Mesenteric fat pad (tissue), 1 donor: Measurements from ENCODE around the gene ZW10. TPM values are rescaled to one million over a fixed set of nuclear protein-coding genes. Genes with fewer than 3 reads are reported as not detected.

Experiments used
- DNase-seq: peaks from one replicate; pipeline ENCODE4 v3.0.0-alpha.2; 2020; ENCODE audit warnings: low spot score
- total RNA-seq: library from RNA; stranded (reverse); fragmentation: NEBNext Ultra II Directional; extraction: Animal tissue kit (Norgen Biotek cat#: 25700); gene quantifications from one replicate; pipeline ENCODE4 v1.2.1, GENCODE V29; 2021
- donor health status: DM: yes; HTN: yes; CAD: no.

ZW10 gene
- total RNA-seq, 1 donor from 2014 or later: 13.5 TPM

DNA sequence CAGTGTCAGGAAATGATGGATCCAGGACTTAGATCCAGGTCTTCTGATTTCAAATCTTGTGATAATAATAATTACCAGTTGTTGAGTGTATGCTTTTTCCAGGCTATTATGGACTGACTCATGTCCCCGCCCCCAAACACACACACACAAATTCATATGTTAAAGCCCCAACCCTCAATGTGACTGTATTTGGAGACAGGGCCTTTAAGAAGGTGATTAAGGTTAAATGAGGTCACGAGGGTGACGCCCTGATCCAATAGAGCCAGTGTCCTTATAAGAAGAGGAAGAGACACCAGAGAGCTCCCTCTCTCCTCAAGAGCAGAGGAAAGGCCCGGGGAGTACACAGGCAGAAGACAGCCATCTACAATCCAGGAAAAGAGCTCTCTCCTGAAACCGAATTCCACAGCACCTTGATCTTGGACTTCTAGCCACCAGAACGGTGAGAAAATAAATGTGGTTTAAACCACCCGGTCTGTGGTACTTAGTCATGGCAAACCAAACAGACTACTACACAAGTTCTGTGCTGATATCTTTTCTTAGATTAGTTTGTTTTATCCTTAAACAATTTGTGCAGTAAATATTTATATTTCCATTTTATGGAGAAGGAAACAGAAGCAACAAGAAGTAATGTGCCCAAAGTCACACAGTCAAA lies 75.6 kb downstream of the ZW10 start:
- no peak for DNase-seq

DNA sequence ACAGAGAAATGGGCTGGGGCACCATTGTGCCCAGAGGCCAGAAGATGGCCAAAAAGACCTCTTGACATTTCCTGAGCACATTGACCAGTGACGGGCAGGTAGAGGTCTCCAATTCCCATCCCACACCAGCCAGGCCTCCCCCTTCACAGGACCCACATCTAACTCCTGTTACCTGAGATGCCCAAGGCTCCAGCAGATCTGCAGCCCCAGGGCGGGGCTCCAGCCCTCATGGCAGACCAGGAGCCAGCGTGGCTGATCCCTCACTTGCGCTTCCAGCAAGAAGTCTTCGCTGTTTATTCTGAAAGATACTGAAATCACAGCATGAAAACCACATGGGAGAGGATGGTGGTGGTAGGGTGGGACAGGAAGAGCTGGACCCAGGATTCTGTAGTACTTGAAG lies 76.4 kb downstream of the ZW10 start:
- no peak for DNase-seq

DNA sequence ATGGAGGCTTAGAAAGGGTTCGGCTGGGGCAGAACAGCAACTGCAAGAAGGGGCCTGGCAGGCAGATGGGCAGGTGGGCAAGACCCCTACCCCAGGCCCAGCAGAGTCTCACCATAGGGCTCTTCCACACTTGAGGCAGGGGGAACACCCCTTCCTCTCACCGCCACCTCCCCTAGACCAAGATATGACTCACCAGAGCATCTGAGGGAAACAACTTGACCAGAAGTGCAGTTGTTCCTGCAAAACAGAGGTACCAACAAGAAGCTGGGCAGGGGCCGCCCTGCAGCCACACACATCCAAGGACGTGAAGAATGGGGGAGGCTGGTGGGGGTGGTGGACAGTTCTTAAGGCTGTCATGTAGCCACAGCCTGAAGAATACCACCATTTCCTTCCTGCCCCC lies 78.3 kb downstream of the ZW10 start:
- no peak for DNase-seq

DNA sequence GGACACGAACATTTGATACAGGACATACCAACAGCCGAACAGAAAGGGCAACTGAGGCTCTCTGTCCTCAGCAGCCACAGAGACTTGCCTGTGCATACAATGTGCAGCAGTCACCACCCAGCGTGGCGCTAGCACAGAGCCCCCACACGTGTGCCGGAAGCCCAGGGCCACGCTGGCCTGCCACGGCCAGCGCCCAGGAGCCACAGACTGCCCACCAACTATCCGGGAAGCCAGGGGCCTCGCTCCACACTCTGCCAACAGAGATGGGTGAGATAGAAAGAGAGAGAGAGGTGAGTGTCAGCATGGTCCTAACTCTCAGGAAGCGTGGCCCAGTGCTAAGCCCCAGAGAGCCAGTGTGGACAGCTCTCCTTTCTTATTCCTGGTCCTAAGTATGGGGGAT lies 79.1 kb downstream of the ZW10 start:
- DNase-seq: no peak

DNA sequence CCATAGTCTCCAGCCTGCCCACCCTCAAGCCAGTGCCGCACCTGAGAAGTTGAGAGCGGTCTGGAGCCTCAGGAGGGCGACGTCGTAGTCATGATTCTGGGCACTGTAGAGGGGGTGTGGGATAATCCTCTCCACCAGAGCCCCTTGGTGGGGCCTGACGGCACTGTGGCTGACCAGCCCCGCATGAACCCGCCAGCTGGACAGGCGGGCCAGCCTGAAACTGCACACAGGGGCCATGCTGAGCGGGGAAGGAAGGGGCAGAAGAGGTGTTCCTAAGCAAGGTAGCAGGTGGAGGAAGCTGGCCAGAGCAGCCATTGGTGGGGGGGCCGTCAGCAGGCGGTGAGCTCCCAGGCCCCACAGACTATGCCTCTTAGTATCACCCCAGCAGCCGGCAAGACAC lies 80.5 kb downstream of the ZW10 start:
- no peak for DNase-seq

DNA sequence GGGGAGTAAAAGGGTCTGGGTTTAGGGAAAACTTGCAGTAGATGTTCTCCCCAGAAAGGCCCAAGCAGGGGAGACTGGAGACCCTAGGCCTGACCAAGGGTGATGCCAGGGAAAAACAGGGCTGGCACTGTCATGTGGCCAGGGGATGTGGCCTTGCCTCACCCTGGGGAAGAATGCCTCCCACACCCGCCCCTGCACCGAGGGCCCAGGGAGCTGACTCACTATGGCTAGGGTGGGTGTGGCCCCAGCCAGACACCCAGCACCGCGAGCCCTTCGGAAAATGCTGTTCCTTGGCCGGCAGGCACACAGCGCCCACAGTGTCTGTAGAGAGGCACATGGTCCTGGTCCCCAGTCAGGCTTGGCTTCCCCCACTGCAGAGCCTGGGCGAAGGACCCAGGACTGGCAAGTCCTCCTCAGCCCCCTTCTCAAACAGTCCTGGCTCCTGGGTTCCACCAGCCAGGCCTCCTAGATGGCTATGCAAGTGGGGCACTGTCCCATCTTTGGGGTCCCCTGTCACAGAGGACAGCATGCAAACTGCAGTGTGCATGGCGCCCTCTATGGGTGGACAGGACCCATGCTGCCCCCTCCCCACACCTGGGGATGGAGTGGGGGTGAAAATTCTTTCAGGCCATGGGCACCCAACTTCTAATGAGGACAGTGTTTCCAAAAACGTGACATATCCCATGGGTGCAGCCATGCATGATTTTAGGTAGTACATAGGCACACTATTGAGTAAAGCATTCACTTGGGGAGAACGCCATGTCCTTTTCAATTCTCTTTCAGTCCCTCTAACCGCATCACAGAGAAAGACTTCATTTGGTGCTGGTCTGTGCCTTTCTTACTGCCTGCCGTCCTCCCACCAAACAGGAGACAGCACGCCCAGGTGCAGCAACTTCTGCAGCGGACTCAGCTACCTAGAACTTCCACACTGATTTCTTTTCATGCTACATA lies 82.6 kb downstream of the ZW10 start:
- no peak for DNase-seq

DNA sequence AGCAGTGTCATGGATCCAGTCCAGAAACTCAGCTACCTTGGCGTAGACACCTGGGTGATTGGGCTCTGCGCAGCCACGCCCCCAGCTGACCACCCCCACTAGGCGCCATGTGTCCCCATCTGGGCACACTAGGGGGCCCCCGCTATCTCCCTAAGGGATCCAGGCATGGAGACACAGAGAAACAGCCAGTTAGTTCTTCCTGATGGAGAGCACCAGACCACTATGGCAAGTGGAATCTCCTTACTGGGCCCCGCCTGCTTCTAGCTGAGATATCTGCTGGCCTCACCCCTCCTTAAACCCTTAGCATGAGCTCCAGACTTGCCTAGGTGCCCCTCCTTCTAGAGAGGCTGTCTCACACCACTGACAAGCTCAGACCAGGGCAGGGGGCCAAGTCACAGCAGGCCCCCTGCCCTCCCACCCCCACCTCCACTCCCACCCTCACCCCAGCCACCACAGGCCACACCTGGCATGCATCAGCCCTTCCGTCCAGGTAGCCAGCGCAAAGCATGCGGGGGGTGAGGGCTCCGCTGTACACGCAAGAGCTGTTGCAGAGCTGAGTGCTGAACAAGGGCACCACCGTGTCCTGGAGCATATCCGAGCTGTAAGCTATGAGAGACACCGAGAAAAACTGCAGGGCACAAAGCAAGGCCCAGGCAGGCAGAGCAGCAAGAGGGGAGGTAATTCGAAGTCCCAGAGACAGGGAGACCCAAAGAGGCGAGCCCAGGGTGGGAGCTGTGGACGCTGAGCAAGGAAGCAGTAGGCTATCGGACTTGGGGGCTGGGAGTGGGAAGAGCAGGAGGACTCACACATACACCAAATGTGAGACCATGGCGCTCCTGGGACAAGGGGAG lies 83.5 kb downstream of the ZW10 start:
- no peak for DNase-seq

DNA sequence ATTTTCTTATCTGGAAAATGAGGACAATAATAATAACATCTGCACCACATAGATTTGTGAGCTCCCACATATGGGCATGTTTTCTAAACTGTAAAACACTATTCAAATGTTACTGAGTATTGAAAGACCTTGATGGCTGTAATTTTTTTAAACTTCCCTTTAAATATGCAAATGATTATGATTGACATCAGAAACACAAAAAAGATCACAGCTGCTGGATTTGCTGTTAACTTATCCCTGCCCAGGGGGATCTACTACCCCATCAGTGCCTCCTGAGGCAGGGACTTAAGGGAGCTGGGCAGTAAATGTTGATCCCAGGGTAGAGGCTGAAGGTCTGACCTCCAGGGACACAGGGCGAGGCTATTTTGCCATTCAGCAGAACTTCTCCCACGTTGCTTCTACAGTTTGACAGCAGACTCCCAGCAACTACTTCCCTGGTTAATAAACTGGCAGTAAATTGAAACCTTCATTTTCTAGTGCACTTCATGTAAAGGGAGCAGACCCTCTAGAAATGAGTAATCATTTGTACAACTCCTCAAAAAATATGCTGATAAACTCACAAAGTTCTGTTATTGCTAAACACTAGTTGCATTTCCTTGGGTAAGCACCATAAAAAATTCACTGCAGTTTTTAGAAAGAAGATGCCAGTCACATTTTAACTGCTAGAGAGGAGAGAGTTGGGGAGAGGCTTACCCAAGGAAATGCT lies 87.7 kb downstream of the ZW10 start:
- no peak for DNase-seq

DNA sequence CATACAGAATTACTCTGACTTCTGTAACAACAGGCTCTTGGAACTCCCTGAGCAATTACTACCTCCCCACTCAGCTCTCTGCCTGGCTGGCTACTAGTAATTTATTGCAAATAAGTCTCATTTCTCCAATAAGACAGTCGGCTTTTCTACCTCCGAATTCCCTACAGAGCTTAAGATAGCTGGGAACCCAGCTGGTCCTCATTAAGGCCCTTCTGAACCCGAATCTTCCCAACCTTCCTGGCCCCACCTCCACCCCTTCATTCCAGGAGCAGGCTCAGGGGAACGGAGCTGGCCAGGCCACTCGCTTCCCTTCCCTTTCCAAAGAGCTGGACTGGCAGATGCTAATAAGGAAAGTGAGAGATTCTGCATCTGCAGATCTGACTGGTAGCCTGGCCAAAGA lies 89.0 kb downstream of the ZW10 start:
- no peak for DNase-seq

DNA sequence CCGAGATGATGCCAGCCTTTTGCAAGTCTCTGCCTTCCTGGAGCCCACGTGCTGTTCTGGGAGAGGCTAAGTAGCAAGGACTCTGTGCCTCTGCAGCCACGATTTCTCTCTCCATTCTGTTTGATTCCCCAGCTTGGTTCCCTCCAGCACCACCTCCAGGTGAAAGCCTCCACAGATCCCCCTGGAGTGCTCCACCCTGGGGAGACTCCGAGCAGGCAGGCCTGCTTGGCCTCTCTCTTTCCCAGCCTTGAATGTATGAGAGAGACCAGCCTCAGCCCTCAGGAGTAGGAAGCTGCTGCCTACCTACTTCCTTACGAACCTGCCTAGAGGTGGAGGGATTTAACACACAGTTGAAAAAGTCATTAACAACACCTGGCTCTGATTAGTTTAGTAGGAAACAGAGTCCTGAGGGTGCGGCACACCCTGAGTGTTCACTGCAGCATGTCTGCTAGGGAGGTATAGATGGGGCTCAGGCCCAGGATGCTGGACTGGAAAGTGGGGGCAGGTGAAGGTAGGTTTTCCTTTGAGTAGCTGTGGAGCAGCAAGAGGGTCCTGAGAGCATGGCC lies 89.9 kb downstream of the ZW10 start:
- DNase-seq: no peak

Other genes starting within 250 kb of the ZW10 start
- gene TMPRSS5, start 67.4 kb downstream of the ZW10 start, total RNA-seq: 0.80 TPM
- gene CLDN25, start 6.1 kb upstream of the ZW10 start, total RNA-seq: not detected
- 10.1 TPM for gene USP28, start 101.9 kb upstream of the ZW10 start, total RNA-seq
- gene HTR3B, start 131.1 kb upstream of the ZW10 start, total RNA-seq: not detected
- not detected for gene HTR3A, start 201.4 kb upstream of the ZW10 start, total RNA-seq